ENCODE results near the gene ZNF627.

- TF ChIP-seq POLR2A (IDR thresholded peaks at IDR 0.05) (no peak), CTCF (IDR thresholded peaks at IDR 0.05) (no peak)
Measured at GRCh38 chr19:11611730-11612129, 14.4 kb downstream of the ZNF627 start.
